ENCODE measurements around the gene CCL25. TPM values are rescaled to one million over a fixed set of nuclear protein-coding genes. Genes with fewer than 3 reads are reported as not detected.

The CCL25 gene
- total RNA-seq, 4 donors from 2014 or later, result not detected

- 65 to 70% methylated on average over 13 of the region's 13 CpGs for WGBS, 2 donors
- no peak overlapping the region for H3K4me3 ChIP-seq (replicated peaks in 1 of 3)
- DNase-seq, result no peak
- no peak overlapping the region for H3K27ac ChIP-seq
- H3K36me3 ChIP-seq, result no peaks in the 10 kb centered on the region
- intact Hi-C loops (cut with DNase I), result no loop called here
- peak in 2 of 6 experiments; percentile 7 to 30 for TF ChIP-seq CTCF (IDR thresholded peaks at IDR 0.05)
- no peak for TF ChIP-seq POLR2A (IDR thresholded peaks at IDR 0.05)
- H3K27me3 ChIP-seq, result no peaks in the 10 kb centered on the region
- H3K4me1 ChIP-seq, result no peaks in the 10 kb centered on the region
- H3K9me3 ChIP-seq, result no peaks in the 10 kb centered on the region
These were observed 16.8 kb downstream of the CCL25 start for GRCh38 chr19:8069096-8069973.

GRCh38 chr19:8071912-8072311 lies 19.4 kb downstream of the CCL25 start:
- WGBS, 2 donors, result 88 to 94% methylated on average over 5 to 14 of the region's 15 CpGs

GRCh38 chr19:8074501-8074900 lies 21.9 kb downstream of the CCL25 start:
- H3K27me3 ChIP-seq, result no peaks in the 10 kb centered on the region
- H3K4me1 ChIP-seq, result no peaks in the 10 kb centered on the region
- no peak for TF ChIP-seq CTCF (IDR thresholded peaks at IDR 0.05)
- TF ChIP-seq POLR2A (IDR thresholded peaks at IDR 0.05), result no peak
- H3K4me3 ChIP-seq (replicated peaks in 1 of 3), result no peak overlapping the region
- intact Hi-C loops (cut with DNase I), result no loop called here
- no peaks in the 10 kb centered on the region for H3K36me3 ChIP-seq
- DNase-seq, result no peak
- no peaks in the 10 kb centered on the region for H3K9me3 ChIP-seq
- WGBS, 2 donors, result 100% methylated on average over 1 of the region's 1 CpG
- H3K27ac ChIP-seq, result no peak overlapping the region

More at GRCh38 chr19:8071912-8072311, 19.4 kb downstream of the CCL25 start:
- Histone ChIP-seq H3K27me3 (no peaks in the 10 kb centered on the region), H3K36me3 (no peaks in the 10 kb centered on the region), H3K4me1 (no peaks in the 10 kb centered on the region), H3K27ac (no peak overlapping the region), H3K9me3 (no peaks in the 10 kb centered on the region), H3K4me3 (replicated peaks in 1 of 3) (no peak overlapping the region)
- no peak for DNase-seq
- TF ChIP-seq POLR2A (IDR thresholded peaks at IDR 0.05), result no peak
- TF ChIP-seq CTCF (IDR thresholded peaks at IDR 0.05), result no peak
- intact Hi-C loops (cut with DNase I), result no loop called here

GRCh38 chr19:8075158-8076074 lies 22.9 kb downstream of the CCL25 start:
- no peak overlapping the region for H3K4me3 ChIP-seq (replicated peaks in 1 of 3)
- intact Hi-C loops (cut with DNase I), result no loop called here
- no peak overlapping the region for H3K27ac ChIP-seq
- no peaks in the 10 kb centered on the region for H3K9me3 ChIP-seq
- no peaks in the 10 kb centered on the region for H3K27me3 ChIP-seq
- WGBS, 2 donors, result 82 to 86% methylated on average over 11 to 12 of the region's 13 CpGs
- no peaks in the 10 kb centered on the region for H3K36me3 ChIP-seq
- TF ChIP-seq POLR2A (IDR thresholded peaks at IDR 0.05), result no peak
- no peak for TF ChIP-seq CTCF (IDR thresholded peaks at IDR 0.05)
- DNase-seq, result no peak
- no peaks in the 10 kb centered on the region for H3K4me1 ChIP-seq
